Naive thymus-derived CD4-positive, alpha-beta T cell (primary cell): Measurements from ENCODE around the gene C1S. TPM values are rescaled to one million over a fixed set of nuclear protein-coding genes. Genes with fewer than 3 reads are reported as not detected.

Source experiments
- ATAC-seq: fragments of 150-1000 bp; cut with Tn5 transposase; 2 replicates; pipeline ENCODE4 v1.10.0; 2021; ENCODE audit warnings: mild to moderate bottlenecking, moderate library complexity
- CTCF ChIA-PET: fragments of 350-600 bp; sonication (Branson Sonifier 250); formaldehyde crosslinking; loops from one replicate; lab custom pipeline; 2021; ENCODE audit warnings: antibody characterized with exemption; lab: Charles Lee
- POLR2A ChIA-PET: fragments of 350-600 bp; sonication (Branson Sonifier 250); formaldehyde crosslinking; loops from one replicate; lab custom pipeline; 2021; ENCODE audit warnings: antibody characterized with exemption, inconsistent platforms; lab: Charles Lee
- DNase-seq, 9 donors: peaks; one replicate each; pipeline versions ENCODE4 v3.0.0 to v3.0.0-alpha.2; 2020 to 2022; ENCODE audit warnings: mixed read lengths in 1 of 9
- H3K27ac ChIP-seq: one replicate; pipeline ENCODE4 v1.7.0; 2013; ENCODE audit warnings: mild to moderate bottlenecking, low read depth, low read length, moderate library complexity
- H3K27me3 ChIP-seq, 2 donors: one replicate each; pipeline ENCODE4 v1.7.0; 2013; ENCODE audit warnings: low read length in 2 of 2, mild to moderate bottlenecking in 2 of 2, moderate library complexity in 2 of 2; ENCODE audit not compliant: control insufficient read depth in 2 of 2, insufficient read depth in 2 of 2
- H3K36me3 ChIP-seq, 3 experiments: 1 replicate in 2 of 3; 2 replicates in 1 of 3; pipeline ENCODE4 v1.7.0; 2013; ENCODE audit warnings: low read length in 3 of 3, mild to moderate bottlenecking in 3 of 3, moderate library complexity in 1 of 3; ENCODE audit not compliant: insufficient read depth in 3 of 3, control insufficient read depth in 2 of 3
- H3K4me1 ChIP-seq, 2 donors: one replicate each; pipeline ENCODE4 v1.7.0; 2013; ENCODE audit warnings: low read length in 2 of 2, mild to moderate bottlenecking in 2 of 2, moderate library complexity in 1 of 2; ENCODE audit not compliant: control insufficient read depth in 2 of 2, insufficient read depth in 2 of 2
- H3K4me3 ChIP-seq: 2 replicates; pipeline ENCODE4 v1.7.0; 2013; ENCODE audit warnings: mild to moderate bottlenecking, low read length
- H3K9me3 ChIP-seq, 3 experiments: 1 replicate in 2 of 3; 2 replicates in 1 of 3; pipeline ENCODE4 v1.7.0; 2013; ENCODE audit warnings: low read length in 3 of 3; ENCODE audit not compliant: control insufficient read depth in 2 of 3
- H3K27ac Mint-ChIP-seq, 9 donors: one replicate each; pipeline ENCODE4 v1.8.0; 2020 to 2022; ENCODE audit warnings: mixed read lengths in 9 of 9, mild to moderate bottlenecking in 8 of 9, moderate library complexity in 5 of 9, inconsistent platforms in 2 of 9
- H3K27me3 Mint-ChIP-seq, 5 donors: one replicate each; pipeline ENCODE4 v1.8.0; 2021 to 2022; ENCODE audit warnings: mixed read lengths in 5 of 5, mild to moderate bottlenecking in 1 of 5
- H3K36me3 Mint-ChIP-seq, 5 donors: one replicate each; pipeline ENCODE4 v1.8.0; 2020 to 2022; ENCODE audit warnings: mixed read lengths in 5 of 5, mild to moderate bottlenecking in 3 of 5, inconsistent platforms in 1 of 5
- H3K4me1 Mint-ChIP-seq, 7 donors: one replicate each; pipeline ENCODE4 v1.8.0; 2020 to 2022; ENCODE audit warnings: mixed read lengths in 7 of 7, mild to moderate bottlenecking in 3 of 7, inconsistent platforms in 1 of 7
- H3K4me3 Mint-ChIP-seq, 10 donors: one replicate each; pipeline ENCODE4 v1.8.0; 2020 to 2022; ENCODE audit warnings: mild to moderate bottlenecking in 10 of 10, mixed read lengths in 10 of 10, moderate library complexity in 6 of 10, inconsistent platforms in 2 of 10
- H3K9me3 Mint-ChIP-seq, 11 donors: one replicate each; pipeline ENCODE4 v1.8.0; 2020 to 2022; ENCODE audit warnings: mixed read lengths in 11 of 11, mild to moderate bottlenecking in 4 of 11, inconsistent platforms in 1 of 11, moderate library complexity in 1 of 11
- intact Hi-C, 2 donors: fragments of 100-400 bp; cut with micrococcal nuclease; formaldehyde crosslinking; loops; one replicate each; pipeline ENCODE4 v1.15.1; 2023
- polyA plus RNA-seq, 2 donors: library from polyadenylated mRNA; unstranded; fragments of 300-500 nt; fragmentation: Illumina TruSeq; gene quantifications; one replicate each; pipeline ENCODE4 v1.2.3, GENCODE V29; 2021
- total RNA-seq, 6 experiments: library from RNA in 5 of 6; stranded (reverse) in 5 of 6; gene quantifications; 1 replicate in 5 of 6; 2 replicates in 1 of 6; pipeline ENCODE4 v1.2.3 and lab custom pipeline; 2021 to 2026

Gene C1S
- total and polyA plus RNA-seq, 7 experiments from 2014 or later: 2.0 to 3.9 (median 3.0) TPM; not detected in 2

DNA sequence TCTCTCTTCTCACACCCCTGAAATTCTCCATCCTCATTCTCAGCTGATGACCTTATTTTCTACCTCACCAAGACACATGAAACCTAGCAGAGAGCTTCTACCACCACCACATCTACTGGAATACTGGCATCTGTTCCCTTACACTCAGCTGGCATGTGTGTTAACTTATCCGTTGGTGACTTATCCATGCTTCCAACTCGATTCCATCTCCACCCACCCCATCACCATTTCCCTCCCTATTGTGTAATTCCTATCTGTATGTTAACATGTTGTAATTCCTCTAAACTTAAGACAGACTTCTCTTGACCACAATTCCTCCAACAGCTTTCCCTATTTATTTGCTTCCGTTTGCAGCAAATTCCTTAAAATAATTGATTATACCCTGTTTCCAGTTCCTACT, 15.4 kb downstream of the C1S start:
- H3K27ac Mint-ChIP-seq: no peak overlapping the region
- Histone ChIP-seq H3K4me3 (no peak overlapping the region), H3K27ac (no peak overlapping the region), H3K4me1 (no peaks in the 10 kb centered on the region), H3K36me3 (no peaks in the 10 kb centered on the region), H3K9me3 (no peaks in the 10 kb centered on the region), H3K27me3 (no peaks in the 10 kb centered on the region)
- H3K4me3 Mint-ChIP-seq: no peak overlapping the region
- ATAC-seq (no peak), DNase-seq (no peak)
- peaks cover 0 to 46% (median 5%) of the 10 kb centered on the region in 5 donors for H3K27me3 Mint-ChIP-seq
- peaks cover 0 to 5% (median 0%) of the 10 kb centered on the region in 7 donors for H3K4me1 Mint-ChIP-seq
- intact Hi-C loops: no loop called here
- POLR2A ChIA-PET: interaction anchor here (0.6 kb wide), 1 partner anchor 95 kb away, joined by 3 read pairs; no protein-coding TSS in a partner anchor
- H3K36me3 Mint-ChIP-seq: no peaks in the 10 kb centered on the region
- CTCF ChIA-PET: no interaction called here
- no peaks in the 10 kb centered on the region for H3K9me3 Mint-ChIP-seq

DNA sequence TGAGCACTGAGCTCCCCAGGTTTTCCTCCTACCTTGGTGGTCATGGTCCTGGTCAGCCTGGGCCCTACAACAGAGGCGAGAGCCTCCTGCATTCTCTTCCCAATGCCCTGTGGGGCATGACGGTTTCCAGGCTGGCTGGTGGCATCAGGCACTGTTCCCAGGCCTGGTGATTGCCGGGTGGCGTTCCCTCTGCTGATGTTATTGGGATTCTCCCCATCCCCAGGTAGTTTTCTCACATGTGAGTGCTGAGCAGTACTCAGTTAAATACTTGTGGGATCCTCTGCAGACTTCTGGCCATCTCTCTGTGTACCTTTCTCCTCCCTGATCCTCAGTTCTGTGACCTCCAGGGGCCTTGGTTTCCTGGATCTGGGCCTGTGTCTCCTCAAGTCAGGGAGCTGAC, 16.0 kb downstream of the C1S start:
- ATAC-seq (no peak), DNase-seq (no peak)
- CTCF ChIA-PET: no interaction called here
- Mint-ChIP-seq H3K27ac (no peak overlapping the region), H3K27me3 (peaks cover 0 to 45% (median 5%) of the 10 kb centered on the region in 5 donors), H3K4me3 (no peak overlapping the region), H3K4me1 (peaks cover 0 to 5% (median 0%) of the 10 kb centered on the region in 7 donors), H3K36me3 (no peaks in the 10 kb centered on the region), H3K9me3 (no peaks in the 10 kb centered on the region)
- POLR2A ChIA-PET: interaction anchor here (1.0 kb wide), 1 partner anchor 22 kb away, joined by 3 read pairs; no protein-coding TSS in a partner anchor
- Histone ChIP-seq H3K27me3 (no peaks in the 10 kb centered on the region), H3K9me3 (no peaks in the 10 kb centered on the region), H3K4me3 (no peak overlapping the region), H3K27ac (no peak overlapping the region), H3K4me1 (no peaks in the 10 kb centered on the region), H3K36me3 (no peaks in the 10 kb centered on the region)
- intact Hi-C loops: no loop called here

DNA sequence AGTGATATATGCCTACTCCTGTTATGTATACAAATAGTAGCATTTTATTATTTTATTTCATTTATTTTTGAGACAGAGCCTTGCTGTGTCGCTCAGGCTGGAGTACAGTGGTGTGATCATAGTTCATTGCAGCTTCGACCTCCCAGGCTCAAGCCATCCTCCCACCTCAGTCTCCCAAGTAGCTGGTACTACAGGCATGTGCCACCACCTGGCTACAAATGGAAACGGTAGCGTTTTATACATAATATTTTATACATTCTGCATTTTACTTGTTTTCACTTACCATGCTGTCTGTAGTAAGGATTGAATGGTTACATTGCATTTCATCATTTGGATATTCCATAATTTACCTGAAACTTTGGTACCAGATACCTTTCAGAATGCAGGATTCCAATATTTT, 17.6 kb downstream of the C1S start:
- no peaks in the 10 kb centered on the region for H3K36me3 ChIP-seq
- Mint-ChIP-seq H3K4me1 (peaks cover 0 to 5% (median 0%) of the 10 kb centered on the region in 7 donors), H3K27me3 (peaks cover 0 to 33% (median 5%) of the 10 kb centered on the region in 5 donors), H3K27ac (no peak overlapping the region), H3K36me3 (peaks cover 0 to 9% (median 3%) of the 10 kb centered on the region in 5 donors), H3K9me3 (peaks cover 0 to 3% (median 0%) of the 10 kb centered on the region in 11 donors), H3K4me3 (no peak overlapping the region)
- no peaks in the 10 kb centered on the region for H3K27me3 ChIP-seq
- H3K9me3 ChIP-seq: no peaks in the 10 kb centered on the region
- no peak overlapping the region for H3K4me3 ChIP-seq
- DNase-seq (no peak), ATAC-seq (no peak)
- no peak overlapping the region for H3K27ac ChIP-seq
- no peaks in the 10 kb centered on the region for H3K4me1 ChIP-seq
- ChIA-PET POLR2A (no interaction called here), CTCF (no interaction called here)
- intact Hi-C loops: no loop called here

DNA sequence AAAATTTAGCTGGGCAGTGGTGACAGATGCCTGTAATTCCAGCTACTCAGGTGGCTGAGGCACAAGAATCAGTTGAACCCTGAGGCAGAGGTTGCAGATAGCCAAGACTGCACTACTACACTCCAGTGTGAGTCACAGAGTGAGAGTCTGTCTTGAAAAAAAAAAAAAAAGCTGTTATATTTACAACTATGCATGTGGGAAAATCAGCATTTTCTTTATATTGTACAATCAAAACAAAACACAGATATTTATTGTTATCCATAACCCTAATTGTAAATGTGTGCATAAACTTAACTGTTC, 19.3 kb downstream of the C1S start:
- H3K4me1 Mint-ChIP-seq: peaks cover 0 to 5% (median 0%) of the 10 kb centered on the region in 7 donors
- intact Hi-C loops: no loop called here

DNA sequence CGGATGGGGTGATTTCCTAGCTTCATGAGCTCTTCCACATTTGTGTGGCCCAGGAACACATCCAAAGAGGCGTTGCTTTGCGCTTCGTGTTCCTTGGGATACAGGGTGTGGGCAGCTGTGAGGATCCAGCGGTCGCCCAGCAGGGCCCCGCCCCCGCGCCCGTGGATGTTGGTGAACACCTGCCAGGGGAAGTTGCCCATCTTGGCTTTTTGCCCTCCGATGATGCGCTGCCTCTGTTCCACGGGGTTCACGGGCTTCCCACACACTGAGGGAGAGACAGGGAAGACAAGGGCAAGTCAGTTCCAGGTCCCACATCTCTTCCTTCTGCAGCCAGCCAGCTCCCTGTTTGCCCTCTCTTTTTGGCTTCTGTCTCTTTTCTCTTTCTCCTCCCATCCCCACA, 20.5 kb downstream of the C1S start:
- Mint-ChIP-seq H3K27ac (no peak overlapping the region), H3K36me3 (peaks cover 0 to 12% (median 6%) of the 10 kb centered on the region in 5 donors), H3K9me3 (peaks cover 0 to 6% (median 0%) of the 10 kb centered on the region in 11 donors), H3K4me3 (no peak overlapping the region), H3K4me1 (no peaks in the 10 kb centered on the region), H3K27me3 (peaks cover 0 to 13% (median 5%) of the 10 kb centered on the region in 5 donors)
- Histone ChIP-seq H3K27ac (no peak overlapping the region), H3K4me1 (no peaks in the 10 kb centered on the region), H3K36me3 (no peaks in the 10 kb centered on the region), H3K27me3 (no peaks in the 10 kb centered on the region), H3K4me3 (no peak overlapping the region), H3K9me3 (no peaks in the 10 kb centered on the region)
- ChIA-PET CTCF (interaction anchor here (0.5 kb wide), 1 partner anchor 160 kb away, joined by 4 read pairs; no protein-coding TSS in a partner anchor), POLR2A (no interaction called here)
- DNase-seq (no peak), ATAC-seq (no peak)
- intact Hi-C loops: no loop called here

More for the DNA sequence above, 19.3 kb downstream of the C1S start:
- DNase-seq (no peak), ATAC-seq (no peak)
- Histone ChIP-seq H3K4me3 (no peak overlapping the region), H3K36me3 (no peaks in the 10 kb centered on the region), H3K27ac (no peak overlapping the region), H3K27me3 (no peaks in the 10 kb centered on the region), H3K4me1 (no peaks in the 10 kb centered on the region), H3K9me3 (no peaks in the 10 kb centered on the region)
- ChIA-PET CTCF (no interaction called here), POLR2A (no interaction called here)
- Mint-ChIP-seq H3K9me3 (peaks cover 0 to 6% (median 0%) of the 10 kb centered on the region in 11 donors), H3K27ac (no peak overlapping the region), H3K36me3 (peaks cover 0 to 12% (median 6%) of the 10 kb centered on the region in 5 donors), H3K27me3 (peaks cover 0 to 21% (median 5%) of the 10 kb centered on the region in 5 donors), H3K4me3 (no peak overlapping the region)

DNA sequence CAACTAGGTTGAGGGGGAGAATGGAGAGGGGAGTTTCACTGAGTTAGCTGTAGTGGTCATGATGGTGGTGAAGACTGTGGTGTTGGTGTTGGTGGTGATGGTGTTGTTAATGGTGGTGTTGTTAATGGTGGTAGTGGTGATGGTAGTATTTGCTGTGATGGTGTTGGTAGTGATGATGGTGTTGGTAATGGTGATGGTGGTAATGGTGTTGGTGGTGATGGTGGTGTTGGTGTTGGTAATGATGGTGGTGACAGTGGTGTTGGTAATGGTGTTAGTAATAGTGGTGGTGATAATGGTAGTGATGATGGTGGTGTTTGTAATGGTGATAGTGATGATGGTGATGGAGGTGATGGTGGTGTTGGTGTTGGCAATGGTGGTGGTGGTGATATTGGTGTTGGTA, 22.6 kb downstream of the C1S start:
- Mint-ChIP-seq H3K27ac (no peak overlapping the region), H3K27me3 (peaks cover 0 to 4% (median 0%) of the 10 kb centered on the region in 5 donors)

DNA sequence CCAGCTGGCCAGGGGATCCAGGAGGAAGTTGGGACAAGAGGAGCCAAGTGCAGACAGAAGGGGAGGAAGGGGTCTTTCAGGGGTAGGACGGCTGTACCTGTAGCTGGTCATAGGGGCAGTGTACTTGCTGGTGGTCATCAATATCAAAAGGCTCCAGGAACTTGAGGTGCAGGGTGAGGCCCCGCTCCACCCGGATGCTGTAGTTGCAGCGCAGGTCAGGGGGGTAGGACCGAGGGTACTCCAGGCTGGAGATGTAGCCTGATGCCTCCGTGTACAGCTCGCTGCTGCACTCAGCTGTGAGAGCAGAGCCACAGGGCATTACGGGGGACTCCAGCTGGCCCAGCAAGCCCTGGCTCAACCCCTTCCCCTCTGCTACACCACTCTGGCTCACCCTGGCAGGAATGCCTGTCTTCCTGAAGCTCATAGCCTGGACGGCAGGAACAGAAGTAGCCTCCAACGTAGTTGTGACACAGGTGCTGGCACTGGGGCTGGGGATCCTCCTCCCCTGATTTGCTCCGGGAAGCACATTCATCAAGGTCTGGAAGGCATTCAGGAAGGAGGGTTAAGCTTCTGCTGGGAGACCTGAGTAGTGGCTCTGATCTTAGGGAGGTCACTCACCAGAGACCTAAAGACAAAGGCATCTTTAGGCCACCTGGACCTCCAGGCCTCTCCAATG, 28.8 kb downstream of the C1S start:
- no peak for DNase-seq
- Mint-ChIP-seq H3K27ac (peak overlapping the region in 1 of 9 donors; percentile 33), H3K4me1 (peaks cover 0 to 14% (median 9%) of the 10 kb centered on the region in 7 donors), H3K4me3 (no peak overlapping the region), H3K9me3 (no peaks in the 10 kb centered on the region), H3K27me3 (no peaks in the 10 kb centered on the region), H3K36me3 (no peaks in the 10 kb centered on the region)
- no peaks in the 10 kb centered on the region for H3K9me3 ChIP-seq
- H3K4me1 ChIP-seq: peaks cover 7 to 8% of the 10 kb centered on the region in 2 donors
- intact Hi-C loops: no loop called here
- no peak overlapping the region for H3K27ac ChIP-seq
- no peaks in the 10 kb centered on the region for H3K36me3 ChIP-seq
- no peaks in the 10 kb centered on the region for H3K27me3 ChIP-seq
- no peak overlapping the region for H3K4me3 ChIP-seq
- ChIA-PET CTCF (interaction anchor here (0.6 to 1.2 kb wide), 2 partner anchors 11 to 22 kb away, joined by 4 read pairs; no protein-coding TSS in a partner anchor), POLR2A (no interaction called here)
- ATAC-seq: no peak

More for the DNA sequence above, 22.6 kb downstream of the C1S start:
- no peaks in the 10 kb centered on the region for H3K4me1 Mint-ChIP-seq
- no peaks in the 10 kb centered on the region for H3K36me3 ChIP-seq
- ChIA-PET POLR2A (no interaction called here), CTCF (no interaction called here)
- DNase-seq: no peak
- no peaks in the 10 kb centered on the region for H3K4me1 ChIP-seq
- intact Hi-C loops: no loop called here
- no peak overlapping the region for H3K4me3 Mint-ChIP-seq
- H3K9me3 Mint-ChIP-seq: peaks cover 0 to 6% (median 0%) of the 10 kb centered on the region in 11 donors
- no peak for ATAC-seq
- H3K9me3 ChIP-seq: no peaks in the 10 kb centered on the region
- H3K27me3 ChIP-seq: no peaks in the 10 kb centered on the region
- peaks cover 0 to 12% (median 6%) of the 10 kb centered on the region in 5 donors for H3K36me3 Mint-ChIP-seq
- H3K4me3 ChIP-seq: no peak overlapping the region
- H3K27ac ChIP-seq: no peak overlapping the region
